ENCODE results near the gene PATZ1. TPM values are rescaled to one million over a fixed set of nuclear protein-coding genes. Genes with fewer than 3 reads are reported as not detected.

Gene PATZ1
- total and polyA plus RNA-seq, 2 of the 8 experiments (the other 6 are each of a cell fraction or from before 2014, with no cell fraction given): 62.1 to 70.9 TPM

- H4K5ac ChIP-seq (ENCODE audit: insufficient read length, low read depth, low read length): no peak overlapping the region
- no peak overlapping the region for H2AK5ac ChIP-seq (ENCODE audit: low read depth, low read length)
- peaks cover 47 to 73% (median 61%) of the 10 kb centered on the region in 4 experiments for H3K36me3 ChIP-seq (ENCODE audit: control insufficient read depth in 2 of 4, insufficient read depth in 4 of 4, low read length in 3 of 4)
- no peak overlapping the region for H3K27ac ChIP-seq (ENCODE audit: low read depth, low read length)
- H4K8ac ChIP-seq (ENCODE audit: extremely low read depth, insufficient read depth, low read length): no peak overlapping the region
- no peak overlapping the region for H3K4ac ChIP-seq (replicated peaks; ENCODE audit: insufficient read length, low read depth, low read length)
- H3K79me1 ChIP-seq (ENCODE audit: low read depth, low read length): peaks cover 12% of the 10 kb centered on the region
- H3K23me2 ChIP-seq (ENCODE audit: low read depth, low read length): no peaks in the 10 kb centered on the region
- no peak overlapping the region for H3K9ac ChIP-seq (replicated peaks in 1 of 4; ENCODE audit: extremely low read depth in 1 of 4, low read depth in 3 of 4, low read length in 3 of 4)
- no peak overlapping the region for H2BK5ac ChIP-seq (ENCODE audit: low read depth, low read length)
- peaks cover 0 to 28% of the 10 kb centered on the region in 2 experiments; a peak in 2 of 4 replicates for H3K79me2 ChIP-seq (ENCODE audit: control insufficient read depth in 1 of 2, insufficient read depth in 2 of 2, low read length in 2 of 2)
- H4K20me1 ChIP-seq (replicated peaks in 1 of 2; ENCODE audit: control insufficient read depth in 1 of 2, insufficient read depth in 2 of 2, low read length in 2 of 2): peaks cover 6 to 23% of the 10 kb centered on the region in 2 experiments
- no peak overlapping the region for H3K18ac ChIP-seq (ENCODE audit: extremely low read depth, low read length)
- H3K56ac ChIP-seq (replicated peaks; ENCODE audit: insufficient read length, low read depth, low read length): no peak overlapping the region
- H4K91ac ChIP-seq (replicated peaks; ENCODE audit: insufficient read length, low read length): no peak overlapping the region
- no peak overlapping the region for H2BK120ac ChIP-seq (replicated peaks; ENCODE audit: low read depth, low read length)
- no peak for FAIRE-seq
- TF ChIP-seq JUN (IDR thresholded peaks at IDR 0.05; ENCODE audit: low read depth, low read length) (no peak), USF2 (IDR thresholded peaks at IDR 0.05; ENCODE audit: low read length) (no peak), CREB1 (IDR thresholded peaks at IDR 0.05) (no peak), KDM5A (IDR thresholded peaks at IDR 0.05; ENCODE audit: low read length) (no peak)
- no peak overlapping the region for H2BK15ac ChIP-seq (ENCODE audit: low read length)
- 94% methylated on average over 13 of the region's 13 CpGs; no CpG with 5 or more reads in 1 of the 2 experiments for WGBS, 2 experiments (ENCODE audit: extremely low coverage in 1 of 2, insufficient coverage in 1 of 2, insufficient read length in 1 of 2, insufficient replicate concordance in 2 of 2, low coverage in 1 of 2, low lambda C conversion rate in 2 of 2, missing lambda C conversion rate in 1 of 2)
- H2BK20ac ChIP-seq (ENCODE audit: low read length): no peak overlapping the region
- H3K4me3 ChIP-seq (ENCODE audit: extremely low read depth in 1 of 4, insufficient read depth in 2 of 4, low read depth in 3 of 4, low read length in 4 of 4): no peak overlapping the region
- H3K9me3 ChIP-seq (ENCODE audit: insufficient read depth in 2 of 2, low read depth in 1 of 2, low read length in 1 of 2): no peaks in the 10 kb centered on the region
- H3K4me2 ChIP-seq (ENCODE audit: insufficient read depth in 1 of 2, low read depth in 2 of 2, low read length in 2 of 2): no peak overlapping the region
- no peaks in the 10 kb centered on the region; a peak in 1 of 7 replicates for H3K4me1 ChIP-seq (replicated peaks in 1 of 4; ENCODE audit: control insufficient read depth in 3 of 4, insufficient read depth in 4 of 4, low read length in 3 of 4)
- no peak overlapping the region for H2AFZ ChIP-seq (ENCODE audit: low read length)
- no peak for DNase-seq (ENCODE audit: low read depth in 1 of 2, low spot score in 2 of 2)
- no peak overlapping the region for H3K14ac ChIP-seq (ENCODE audit: insufficient read length)
- H3K23ac ChIP-seq (ENCODE audit: insufficient read length): no peak overlapping the region
- CTCF ChIA-PET (ENCODE audit: partially characterized antibody): interaction anchor here (1.0 to 3.5 kb wide), 2 partner anchors 15 to 16 kb away, joined by 3 to 17 read pairs; no protein-coding TSS in a partner anchor
- no peak overlapping the region for H2BK12ac ChIP-seq (ENCODE audit: low read depth, low read length)
- H3K27me3 ChIP-seq (replicated peaks in 1 of 4; ENCODE audit: control insufficient read depth in 3 of 4, extremely low read depth in 1 of 4, insufficient read depth in 3 of 4, low read length in 3 of 4): no peaks in the 10 kb centered on the region
- POLR2A ChIA-PET (ENCODE audit: partially characterized antibody): interaction anchor here (10.7 kb wide), 1 partner anchor 13 kb away, joined by 116 read pairs; no protein-coding TSS in a partner anchor
Measured at GRCh38 chr22:31328544-31328960, 17.6 kb downstream of the PATZ1 start.
